ENCODE results near the gene HECW1.
"Not testable (repeated sequence)": the region's sequence is repeated elsewhere in the genome, so short reads cannot be mapped to it uniquely, and the experiment has no call there.

The HECW1 gene

GRCh38 chr7:43201912-43202311, 89.5 kb downstream of the HECW1 start:
- no peak for DNase-seq (ENCODE audit: low read depth in 3 of 3, low spot score in 1 of 3)

GRCh38 chr7:43204081-43204480, 91.6 kb downstream of the HECW1 start:
- no peak for DNase-seq (ENCODE audit: low read depth in 3 of 3, low spot score in 1 of 3)

GRCh38 chr7:43205171-43205795, 92.8 kb downstream of the HECW1 start:
- no peak for DNase-seq (ENCODE audit: low read depth in 3 of 3, low spot score in 1 of 3)

DNA sequence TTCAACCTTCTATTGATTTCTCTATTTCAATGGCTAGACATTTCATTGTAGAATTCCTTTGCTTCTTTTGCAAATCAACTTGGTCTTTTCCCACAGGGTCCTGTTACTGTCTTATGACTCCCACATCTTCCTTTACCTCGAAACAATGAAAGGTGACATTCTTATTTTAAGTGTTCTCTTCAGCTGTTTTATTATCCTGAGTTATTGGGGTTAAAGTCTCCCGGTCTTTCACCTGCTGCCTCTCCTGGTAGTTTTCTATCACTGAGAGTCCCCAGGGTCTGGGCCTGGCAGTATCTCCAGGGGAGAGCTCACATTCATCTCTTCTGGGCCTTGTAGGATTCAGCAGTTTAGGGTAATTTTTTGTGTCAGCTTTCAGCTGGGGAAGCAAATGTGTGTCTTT, 95.8 kb downstream of the HECW1 start:
- no peak for DNase-seq (ENCODE audit: low read depth in 3 of 3, low spot score in 1 of 3)

- DNase-seq (ENCODE audit: low read depth in 3 of 3, low spot score in 1 of 3): not testable (repeated sequence)
Measured at GRCh38 chr7:43210539-43210938, 98.1 kb downstream of the HECW1 start.

GRCh38 chr7:43211286-43211685, 98.8 kb downstream of the HECW1 start:
- no peak for DNase-seq (ENCODE audit: low read depth in 3 of 3, low spot score in 1 of 3)

GRCh38 chr7:43211693-43212092, 99.2 kb downstream of the HECW1 start:
- no peak for DNase-seq (ENCODE audit: low read depth in 3 of 3, low spot score in 1 of 3)

DNA sequence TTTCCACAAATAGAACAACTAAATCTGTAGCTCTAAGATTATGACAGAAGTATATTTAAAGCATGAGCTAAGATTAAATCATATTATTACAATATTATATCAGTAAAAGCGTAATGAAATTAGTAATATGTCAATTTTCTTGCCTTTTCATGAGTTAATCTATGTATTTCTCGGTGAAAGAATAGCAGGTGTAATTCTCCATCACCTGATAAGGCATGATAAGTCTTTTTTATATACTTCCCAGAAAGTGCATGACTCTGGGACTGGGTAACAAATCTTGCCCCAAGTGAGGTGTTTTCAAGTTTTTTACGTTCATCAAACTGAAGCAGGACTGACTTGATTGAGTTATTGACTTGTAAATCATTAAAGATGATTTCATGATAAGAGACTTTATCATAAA, 100.5 kb downstream of the HECW1 start:
- no peak for DNase-seq (ENCODE audit: low read depth in 3 of 3, low spot score in 1 of 3)

- no peak for DNase-seq (ENCODE audit: low read depth in 3 of 3, low spot score in 1 of 3)
Measured at GRCh38 chr7:43215061-43215460, 102.6 kb downstream of the HECW1 start.

DNA sequence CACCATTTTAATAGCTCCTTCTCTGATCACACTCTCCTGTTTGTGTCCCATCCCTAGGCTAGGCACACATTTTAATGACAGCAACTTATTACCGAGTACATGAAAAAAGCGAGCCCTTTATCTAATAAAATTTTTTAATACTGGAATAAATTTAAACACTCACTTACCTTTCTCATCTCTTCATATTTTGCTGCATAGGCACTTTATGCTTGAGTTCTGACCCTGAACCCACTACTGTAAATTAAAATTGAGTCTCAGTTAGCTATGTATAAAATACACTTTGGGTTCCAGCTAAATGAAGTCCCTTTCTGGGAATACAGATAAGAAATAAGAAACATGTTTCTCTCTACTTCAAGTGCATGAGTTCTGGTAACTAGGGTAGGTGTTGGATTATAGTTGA, 104.6 kb downstream of the HECW1 start:
- no peak for DNase-seq (ENCODE audit: low read depth in 3 of 3, low spot score in 1 of 3)

DNA sequence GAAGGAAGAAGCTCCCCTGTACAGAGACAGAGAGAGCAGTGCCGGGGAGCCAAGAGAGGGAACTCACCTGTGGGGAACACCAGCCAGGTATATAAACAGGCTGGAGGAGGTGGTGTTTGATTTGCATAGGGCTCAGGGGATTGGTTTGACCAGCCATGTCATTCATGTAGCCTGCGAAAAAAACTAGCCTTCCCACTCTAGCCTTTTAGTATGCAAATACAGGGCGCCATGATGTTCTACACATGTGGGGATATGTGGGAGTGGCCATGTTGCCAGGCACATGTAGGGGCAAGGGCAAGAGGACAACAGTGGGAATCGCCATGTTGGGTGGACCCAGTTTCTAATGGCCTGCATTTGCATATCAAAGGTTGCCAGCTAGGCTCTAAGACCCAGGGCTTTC, 106.5 kb downstream of the HECW1 start:
- not testable (repeated sequence) for DNase-seq (ENCODE audit: low read depth in 3 of 3, low spot score in 1 of 3)

DNA sequence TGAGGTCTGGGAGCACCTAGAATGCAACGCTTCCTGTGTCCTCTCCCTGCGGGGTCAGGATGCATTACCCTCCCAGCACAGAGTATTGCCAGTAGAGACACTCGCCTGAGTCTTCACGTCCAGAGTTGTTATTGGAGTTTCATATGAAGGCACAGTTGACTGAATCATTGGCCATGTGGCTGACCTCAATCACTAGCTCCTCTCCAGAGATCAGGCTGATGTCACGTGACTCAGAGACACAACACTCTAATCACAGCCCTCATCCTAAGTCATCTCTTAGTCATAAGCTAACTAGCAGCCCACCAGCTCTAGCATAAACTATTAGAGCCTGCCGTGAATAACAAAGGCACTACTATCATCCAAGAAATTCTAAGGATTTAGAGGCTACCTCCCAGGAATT, 107.8 kb downstream of the HECW1 start:
- no peak for DNase-seq (ENCODE audit: low read depth in 3 of 3, low spot score in 1 of 3)

- DNase-seq (ENCODE audit: low read depth in 3 of 3, low spot score in 1 of 3): no peak
Measured at GRCh38 chr7:43220742-43221141, 108.3 kb downstream of the HECW1 start.

DNA sequence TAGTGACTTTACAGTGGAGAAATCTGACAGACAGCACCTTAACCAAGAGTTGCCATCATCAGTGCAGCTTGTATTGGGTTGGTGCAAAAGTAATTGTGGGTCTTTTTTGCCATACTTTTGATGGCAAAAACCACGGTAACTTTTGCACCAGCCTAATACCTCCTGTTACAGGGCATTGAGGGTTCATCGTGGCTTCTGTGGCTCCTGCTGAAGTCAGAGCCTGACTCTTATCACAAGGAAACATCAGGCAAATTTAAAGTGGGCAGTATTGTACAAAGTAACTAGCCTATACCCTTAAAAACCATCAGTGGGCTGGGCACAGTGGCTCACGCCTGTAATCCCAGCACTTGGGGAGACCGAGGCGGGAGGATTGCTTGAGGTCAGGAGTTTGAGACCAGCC, 117.4 kb downstream of the HECW1 start:
- no peak for DNase-seq (ENCODE audit: low read depth in 3 of 3, low spot score in 1 of 3)

DNA sequence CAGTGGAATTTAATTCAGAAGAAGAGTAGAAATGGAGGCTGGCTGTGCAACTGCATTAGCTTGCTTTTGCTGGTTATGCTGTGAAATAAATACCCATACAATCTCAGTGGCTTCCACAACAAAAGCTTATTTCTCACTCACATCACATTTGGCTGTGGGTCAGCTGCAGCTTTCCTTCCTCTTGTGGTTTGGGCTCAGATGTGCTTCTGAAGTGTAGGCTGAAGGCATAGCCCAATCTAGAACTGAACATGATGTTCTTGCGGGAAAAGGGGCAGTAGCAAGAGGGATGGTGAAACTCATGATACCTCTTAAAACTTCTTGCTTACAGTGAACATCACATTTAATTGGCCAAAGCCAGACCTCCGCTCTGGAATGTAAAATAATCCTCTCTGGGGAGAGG, 119.9 kb downstream of the HECW1 start:
- DNase-seq (ENCODE audit: low read depth in 3 of 3, low spot score in 1 of 3): no peak

DNA sequence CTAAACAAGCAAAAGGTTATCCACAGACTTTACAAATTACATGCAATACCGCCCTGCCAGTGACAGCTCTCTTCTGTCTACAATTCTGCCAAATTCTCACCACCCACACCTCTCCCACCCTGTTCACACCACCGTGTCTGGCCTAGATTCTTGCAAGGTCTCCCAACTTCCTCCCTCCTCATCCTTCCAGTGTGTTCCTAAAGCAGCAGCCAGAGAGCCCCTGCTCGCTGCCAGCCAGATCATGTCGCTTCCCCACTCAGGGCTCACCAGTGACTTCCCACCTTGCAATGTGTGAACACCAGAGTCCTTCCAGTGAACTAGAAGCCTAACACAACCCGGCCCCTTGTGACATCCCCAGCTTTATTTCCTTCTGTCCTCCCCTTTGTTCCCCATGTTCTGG, 121.6 kb downstream of the HECW1 start:
- DNase-seq (ENCODE audit: low read depth in 3 of 3, low spot score in 1 of 3): no peak

GRCh38 chr7:43234968-43235367, 122.5 kb downstream of the HECW1 start:
- DNase-seq (ENCODE audit: low read depth in 3 of 3, low spot score in 1 of 3): no peak

DNA sequence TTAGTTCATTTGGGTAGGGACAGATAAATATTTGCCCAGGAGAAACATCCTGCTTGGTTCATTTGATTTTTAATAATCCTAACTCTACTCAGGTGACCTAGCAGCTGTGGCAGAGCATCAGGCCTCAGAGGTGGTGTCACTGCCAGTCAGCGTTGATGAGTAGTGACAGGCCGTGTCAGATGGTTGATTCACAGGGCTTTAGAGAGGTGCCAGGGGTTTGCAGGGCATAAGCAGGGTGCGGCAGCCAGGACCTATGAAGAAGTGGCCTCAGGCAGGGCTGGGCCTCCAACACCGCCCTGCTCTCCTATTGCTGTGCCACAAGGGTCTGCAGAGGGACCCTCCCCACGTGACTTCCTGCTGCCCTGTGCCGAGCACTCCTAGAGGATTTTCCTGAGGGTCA, 128.1 kb downstream of the HECW1 start:
- no peak for DNase-seq (ENCODE audit: low read depth in 3 of 3, low spot score in 1 of 3)

DNA sequence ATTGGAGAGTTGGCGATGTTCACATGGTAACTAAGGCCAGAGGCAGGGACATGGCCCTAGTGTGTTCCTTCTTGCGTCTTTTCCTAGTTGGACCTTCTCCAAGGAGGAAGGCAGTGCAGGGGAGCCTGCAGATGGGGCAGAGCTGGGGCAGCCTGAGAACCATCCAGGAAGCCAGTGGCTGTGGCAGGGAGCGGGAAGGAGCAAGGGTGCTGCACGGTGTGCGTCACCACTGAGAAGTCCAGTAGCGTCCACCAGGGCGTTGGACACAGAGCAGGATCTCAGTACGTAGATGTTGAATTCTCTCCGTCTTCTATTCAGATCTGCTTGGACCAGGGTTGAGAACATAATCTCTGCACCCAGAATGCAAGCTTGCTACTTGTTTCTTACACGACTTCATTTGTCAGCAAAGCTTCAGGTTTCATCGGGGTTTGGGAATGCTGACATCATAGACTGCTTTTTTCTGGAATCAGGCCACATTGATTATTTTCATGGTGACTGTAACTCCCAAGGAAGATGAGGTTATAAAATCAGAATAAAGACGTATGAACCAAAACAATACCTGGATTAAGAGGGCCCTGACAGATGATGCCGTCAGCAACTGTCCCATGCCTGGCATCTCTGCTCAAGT, 130.3 kb downstream of the HECW1 start:
- DNase-seq (ENCODE audit: low read depth in 3 of 3, low spot score in 1 of 3): no peak

DNA sequence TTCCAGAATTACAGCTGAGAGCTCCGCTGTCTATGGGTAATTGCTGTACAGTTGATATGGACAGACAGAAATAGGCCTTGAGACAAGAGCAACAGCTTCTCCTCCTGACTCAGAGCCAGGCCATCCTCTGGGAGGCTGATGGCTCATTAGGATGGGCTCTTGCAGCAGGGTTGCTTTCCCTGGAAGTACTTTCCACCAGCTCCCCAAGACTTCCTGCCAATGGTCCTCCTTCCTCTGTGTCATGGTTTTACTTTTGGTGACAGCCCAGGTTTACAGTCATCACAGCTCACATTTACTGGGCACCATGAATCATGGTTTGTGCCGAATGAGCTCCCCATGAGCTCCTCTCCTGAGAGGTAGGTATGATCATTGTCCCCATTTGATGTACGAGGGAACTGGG, 131.8 kb downstream of the HECW1 start:
- no peak for DNase-seq (ENCODE audit: low read depth in 3 of 3, low spot score in 1 of 3)

DNA sequence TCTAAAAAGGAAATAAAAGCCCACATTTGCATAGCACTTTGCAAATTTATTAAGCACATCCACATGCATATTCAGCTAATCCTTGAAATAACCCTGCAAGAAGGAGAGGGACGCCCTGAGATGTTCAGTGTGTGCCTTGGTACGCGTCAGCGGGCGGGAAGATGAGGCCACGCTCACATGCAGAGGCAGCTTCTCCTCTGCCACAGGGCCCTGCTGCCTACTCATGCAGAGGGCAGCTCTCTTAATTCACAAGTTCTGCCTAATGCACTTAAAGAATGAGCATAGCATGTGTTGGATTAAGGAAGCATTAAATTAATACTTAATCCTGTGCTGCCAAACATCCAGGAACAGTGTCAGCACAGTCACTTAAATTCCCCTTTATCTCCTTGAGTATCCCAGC, 132.3 kb downstream of the HECW1 start:
- DNase-seq (ENCODE audit: low read depth in 3 of 3, low spot score in 1 of 3): no peak

DNA sequence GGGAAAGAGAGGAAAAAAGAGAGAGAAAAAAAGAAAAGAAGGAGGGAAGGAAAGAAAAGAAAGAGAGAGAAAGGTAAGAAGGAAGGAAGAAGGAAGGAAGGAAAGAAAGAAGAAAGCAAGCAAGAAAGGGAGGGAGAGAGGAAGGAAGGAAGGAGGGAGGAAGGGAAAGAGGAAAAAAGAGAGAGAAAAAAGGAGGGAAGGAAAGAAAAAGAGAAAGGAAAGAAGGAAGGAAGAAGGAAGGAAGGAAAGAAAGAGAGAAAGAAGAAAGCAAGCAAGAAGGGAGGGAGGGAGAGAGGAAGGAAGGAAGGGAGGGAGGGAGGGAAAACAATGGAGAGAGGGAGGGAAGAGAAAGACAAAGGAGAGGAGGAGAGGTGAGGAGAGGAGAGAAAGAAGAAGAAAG, 135.3 kb downstream of the HECW1 start:
- DNase-seq (ENCODE audit: low read depth in 3 of 3, low spot score in 1 of 3): no peak

GRCh38 chr7:43248553-43248952, 136.1 kb downstream of the HECW1 start:
- DNase-seq (ENCODE audit: low read depth in 3 of 3, low spot score in 1 of 3): no peak

Measured in stimulated activated CD4-positive, alpha-beta T cell treated with anti-CD3 and anti-CD28 coated beads, TNF-alpha, amount 100 ng/mL, for 1 hour (primary cell).